Fibroblast of lung (primary cell): Measurements from ENCODE around the gene CFAP107.

ENCODE experiments used
- EZH2 ChIP-seq: IDR thresholded peaks from 2 replicates; pipeline ENCODE4 v1.5.1; 2012; ENCODE audit warnings: low read length, control low read depth, mild to moderate bottlenecking; ENCODE audit errors: missing control alignments
- TF ChIP-seq, protein P1 (sequence below), 2 donors: IDR thresholded peaks in 1 of 2; conservative IDR thresholded peaks in 1 of 2; 1 replicate in 1 of 2; 2 replicates in 1 of 2; pipeline ENCODE4 v1.5.1; 2011 to 2012; ENCODE audit warnings: low read length in 2 of 2, control low read depth in 1 of 2, inconsistent platforms in 1 of 2, low read depth in 1 of 2, mild to moderate bottlenecking in 1 of 2

DNA sequence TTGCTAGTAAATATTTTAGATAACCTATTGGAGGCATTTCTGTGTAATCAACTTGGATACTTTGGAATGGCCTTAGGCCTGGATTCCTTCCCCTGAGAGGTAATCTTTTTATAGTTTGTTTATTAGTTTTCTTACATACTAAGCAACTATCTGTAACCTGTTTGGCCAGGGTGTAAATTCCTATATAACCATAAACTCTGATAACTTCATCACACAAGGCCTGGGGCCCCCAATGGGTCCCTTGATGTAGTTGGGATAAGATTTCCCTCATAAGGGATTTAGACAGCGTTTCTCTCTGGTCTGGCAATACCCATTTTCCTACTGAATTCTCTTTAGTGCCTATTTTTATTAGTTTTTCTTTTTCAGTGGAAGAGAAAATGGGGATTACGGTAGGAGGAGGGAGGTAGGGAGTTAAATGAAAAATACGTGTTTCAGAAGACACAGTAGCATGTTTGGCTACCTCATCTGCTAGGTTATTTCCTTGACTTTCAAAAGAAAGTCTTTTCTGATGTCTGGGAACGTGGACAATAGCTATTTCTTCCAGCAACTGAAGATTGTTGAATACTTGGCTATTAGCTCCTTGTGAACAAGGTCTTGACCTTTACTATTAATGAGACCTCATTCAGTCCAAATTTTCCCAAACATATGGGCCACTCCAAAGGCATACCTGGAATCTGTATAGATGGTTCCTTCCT is 37.5 kb upstream of the CFAP107 start:
- TF ChIP-seq, protein P1, sequence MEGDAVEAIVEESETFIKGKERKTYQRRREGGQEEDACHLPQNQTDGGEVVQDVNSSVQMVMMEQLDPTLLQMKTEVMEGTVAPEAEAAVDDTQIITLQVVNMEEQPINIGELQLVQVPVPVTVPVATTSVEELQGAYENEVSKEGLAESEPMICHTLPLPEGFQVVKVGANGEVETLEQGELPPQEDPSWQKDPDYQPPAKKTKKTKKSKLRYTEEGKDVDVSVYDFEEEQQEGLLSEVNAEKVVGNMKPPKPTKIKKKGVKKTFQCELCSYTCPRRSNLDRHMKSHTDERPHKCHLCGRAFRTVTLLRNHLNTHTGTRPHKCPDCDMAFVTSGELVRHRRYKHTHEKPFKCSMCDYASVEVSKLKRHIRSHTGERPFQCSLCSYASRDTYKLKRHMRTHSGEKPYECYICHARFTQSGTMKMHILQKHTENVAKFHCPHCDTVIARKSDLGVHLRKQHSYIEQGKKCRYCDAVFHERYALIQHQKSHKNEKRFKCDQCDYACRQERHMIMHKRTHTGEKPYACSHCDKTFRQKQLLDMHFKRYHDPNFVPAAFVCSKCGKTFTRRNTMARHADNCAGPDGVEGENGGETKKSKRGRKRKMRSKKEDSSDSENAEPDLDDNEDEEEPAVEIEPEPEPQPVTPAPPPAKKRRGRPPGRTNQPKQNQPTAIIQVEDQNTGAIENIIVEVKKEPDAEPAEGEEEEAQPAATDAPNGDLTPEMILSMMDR (conservative IDR thresholded peaks at IDR 0.05 in 1 of 2, IDR thresholded peaks at IDR 0.05 in 1 of 2; ENCODE audit: low read depth in 1 of 2, low read length in 2 of 2), result no peak
- no peak for TF ChIP-seq EZH2
